ENCODE data around the gene GPR142.

Gene GPR142

GRCh38 chr17:74379495-74380085, 12.3 kb downstream of the GPR142 start (continued):
- TF ChIP-seq ZNF2 (tag by site-specific recombination; IDR thresholded peaks at IDR 0.05) (peak; percentile 60; the same call in 1 of the 2 replicates), TCF7L2 (IDR thresholded peaks at IDR 0.05; ENCODE audit: borderline replicate concordance, low read depth, low read length) (no peak), ZNF416 (tag by site-specific recombination; IDR thresholded peaks at IDR 0.05) (no peak), ZBTB17 (tag by site-specific recombination; IDR thresholded peaks at IDR 0.05) (peak; percentile 31), ZNF624 (tag by site-specific recombination; IDR thresholded peaks at IDR 0.05) (no peak), ZNF585B (tag by site-specific recombination; IDR thresholded peaks at IDR 0.05) (no peak), TSHZ1 (tag by site-specific recombination; IDR thresholded peaks at IDR 0.05; ENCODE audit: borderline replicate concordance) (no peak), BCL11B (tag by site-specific recombination; IDR thresholded peaks at IDR 0.05; ENCODE audit: low read depth) (no peak), ZSCAN4 (tag by site-specific recombination; IDR thresholded peaks at IDR 0.05) (no peak), ZBTB7A (tag by site-specific recombination; IDR thresholded peaks at IDR 0.05; ENCODE audit: low read depth) (no peak), SALL2 (tag by site-specific recombination; IDR thresholded peaks at IDR 0.05; ENCODE audit: borderline replicate concordance) (no peak), ZIC2 (tag by site-specific recombination; IDR thresholded peaks at IDR 0.05) (no peak), OVOL3 (tag by site-specific recombination; IDR thresholded peaks at IDR 0.05) (no peak), ZNF362 (tag by site-specific recombination; IDR thresholded peaks at IDR 0.05) (no peak), HOXD13 (CRISPR knock-in tag; IDR thresholded peaks at IDR 0.05; ENCODE audit: borderline replicate concordance) (no peak), ZNF280D (tag by site-specific recombination; IDR thresholded peaks at IDR 0.05) (no peak), REPIN1 (tag by site-specific recombination; IDR thresholded peaks at IDR 0.05; ENCODE audit: low read depth) (no peak), ZNF626 (tag by site-specific recombination; IDR thresholded peaks at IDR 0.05) (no peak), ZNF18 (tag by site-specific recombination; IDR thresholded peaks at IDR 0.05) (no peak), PRDM4 (tag by site-specific recombination; IDR thresholded peaks at IDR 0.05) (peak; percentile 77), ZNF394 (tag by site-specific recombination; IDR thresholded peaks at IDR 0.05; ENCODE audit: borderline replicate concordance) (peak; percentile 42; the same call in 1 of the 2 replicates), ZNF10 (tag by site-specific recombination; IDR thresholded peaks at IDR 0.05) (no peak), ZNF654 (tag by site-specific recombination; IDR thresholded peaks at IDR 0.05; ENCODE audit: low read depth) (peak; percentile 90), ZXDB (tag by site-specific recombination; IDR thresholded peaks at IDR 0.05) (no peak), ZFP37 (tag by site-specific recombination; IDR thresholded peaks at IDR 0.05) (no peak), ZNF660 (tag by site-specific recombination; IDR thresholded peaks at IDR 0.05) (no peak; the same call in 1 of the 2 replicates), ZBTB1 (tag by site-specific recombination; IDR thresholded peaks at IDR 0.05) (no peak), ZNF596 (tag by site-specific recombination; IDR thresholded peaks at IDR 0.05) (no peak)
